Stimulated activated CD8-positive, alpha-beta memory T cell treated with anti-CD3 and anti-CD28 coated beads, Interleukin-12 subunit alpha, Interleukin-12 subunit beta, amount 100 ng/mL, for 1 hour (primary cell): ENCODE measurements around the gene RAD51C.
"Not testable (repeated sequence)": the region's sequence is repeated elsewhere in the genome, so short reads cannot be mapped to it uniquely, and the experiment has no call there.

Experiments
- DNase-seq: peaks from one replicate; pipeline ENCODE4 v3.0.0-alpha.2; 2020; ENCODE audit warnings: low read depth

The RAD51C gene

GRCh38 chr17:58684003-58684402, 8.4 kb upstream of the RAD51C start:
- no peak for DNase-seq

DNA sequence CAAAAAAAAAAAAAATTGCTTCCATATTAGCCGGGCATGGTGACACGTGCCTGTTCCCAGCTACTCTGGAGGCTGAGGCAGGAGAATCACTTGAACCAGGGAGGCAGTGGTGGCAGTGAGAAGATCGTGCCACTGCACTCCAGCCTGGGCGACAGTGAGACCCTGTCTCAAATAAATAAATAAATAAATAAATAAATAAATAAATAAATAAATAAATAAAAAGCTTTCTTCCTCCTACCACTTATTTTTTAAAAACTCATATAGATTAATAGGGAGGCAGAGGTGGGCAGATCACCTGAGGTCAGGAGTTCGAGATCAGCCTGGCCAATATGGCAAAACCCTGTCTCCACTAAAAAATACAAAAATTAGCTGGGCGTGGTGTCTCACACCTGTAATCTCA, 7.9 kb upstream of the RAD51C start:
- DNase-seq: not testable (repeated sequence)

- no peak for DNase-seq
Measured at GRCh38 chr17:58686980-58687379, 5.4 kb upstream of the RAD51C start.

DNA sequence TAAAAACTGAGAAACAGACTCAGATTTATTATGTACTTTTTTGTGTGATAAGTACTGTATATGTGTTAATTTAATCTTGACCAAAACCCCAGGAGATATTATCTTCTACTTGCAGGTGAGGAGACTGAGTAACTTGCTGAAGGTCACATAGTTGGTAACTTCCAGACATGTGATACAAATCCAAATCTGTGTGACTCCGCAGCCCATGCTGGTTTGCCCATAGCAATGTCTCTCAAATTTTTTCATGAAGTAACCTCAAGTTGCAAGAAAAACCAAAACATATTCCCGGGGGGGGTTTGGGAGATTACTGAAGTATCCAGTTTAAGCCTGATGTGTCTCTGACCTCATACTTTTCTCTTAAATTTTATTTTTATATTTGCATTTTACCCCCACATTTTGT, 3.9 kb upstream of the RAD51C start:
- no peak for DNase-seq

DNA sequence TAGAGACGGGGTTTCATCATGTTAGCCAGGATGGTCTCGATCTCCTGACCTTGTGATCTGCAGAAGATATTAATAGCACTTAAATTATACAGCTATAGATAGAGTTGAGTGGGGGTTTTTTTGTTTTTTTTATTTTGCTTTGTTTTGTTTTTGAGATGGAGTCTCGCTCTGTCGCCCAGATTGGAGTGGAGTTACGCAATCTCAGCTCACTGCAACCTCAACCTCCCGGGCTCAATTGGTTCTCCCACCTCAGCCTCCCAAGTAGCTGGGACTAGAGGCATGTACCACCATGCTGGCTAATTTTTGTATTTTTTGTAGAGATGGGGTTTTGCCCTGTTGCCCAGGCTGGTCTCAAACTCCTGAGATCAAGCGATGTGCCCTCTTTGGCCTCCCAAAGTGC, 2.4 kb upstream of the RAD51C start:
- not testable (repeated sequence) for DNase-seq

GRCh38 chr17:58691701-58692238, 632 bp upstream of the RAD51C start, which contains the start of gene TEX14:
TEX14 (minus strand) TSS chr17:58692045; CDS start chr17:58652001, 40,044 bp downstream.
- DNase-seq: no peak

- no peak for DNase-seq
Measured at GRCh38 chr17:58693208-58693607, 806 bp downstream of the RAD51C start.

DNA sequence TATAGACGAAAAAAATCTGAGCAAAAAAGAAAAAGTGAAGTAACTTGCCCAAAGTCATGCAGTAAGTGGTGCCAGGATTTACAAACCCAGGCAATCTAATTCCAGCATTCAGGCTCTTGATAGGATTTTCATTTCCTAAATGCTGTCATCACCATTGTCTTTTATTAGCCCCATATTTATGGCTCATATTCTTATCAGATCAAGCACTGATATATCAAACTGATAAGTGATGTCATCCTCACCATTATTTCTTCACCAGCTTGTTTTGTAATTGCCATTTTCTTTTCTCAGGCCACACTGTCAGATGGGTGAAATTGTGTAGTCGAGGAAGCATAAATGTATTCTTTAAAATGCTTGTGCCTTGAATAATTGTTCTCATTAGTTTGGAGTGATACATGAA, 1.3 kb downstream of the RAD51C start:
- no peak for DNase-seq

- no peak for DNase-seq
Measured at GRCh38 chr17:58694302-58694701, 1.9 kb downstream of the RAD51C start.

GRCh38 chr17:58694826-58695225, 2.4 kb downstream of the RAD51C start:
- no peak for DNase-seq

DNA sequence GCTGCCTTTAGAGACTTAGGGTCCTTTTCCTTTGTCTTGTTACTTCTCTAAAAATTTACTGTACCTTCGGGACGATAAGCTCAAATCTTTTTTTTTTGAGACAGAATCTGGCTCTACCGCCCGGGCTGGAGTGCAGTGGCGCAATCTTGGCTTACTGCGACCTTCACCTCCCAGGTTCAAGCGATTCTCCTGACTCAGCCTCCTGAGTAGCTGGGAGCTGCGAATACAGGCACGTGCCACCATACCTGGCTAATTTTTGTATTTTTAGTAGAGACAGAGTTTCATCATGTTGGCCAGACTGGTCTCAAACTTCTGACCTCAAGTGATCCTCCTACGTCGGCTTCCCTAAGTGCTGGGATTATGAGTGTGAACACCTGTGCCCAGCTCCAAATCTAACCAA, 7.4 kb downstream of the RAD51C start:
- no peak for DNase-seq

- no peak for DNase-seq
Measured at GRCh38 chr17:58702045-58702476, 9.7 kb downstream of the RAD51C start.

DNA sequence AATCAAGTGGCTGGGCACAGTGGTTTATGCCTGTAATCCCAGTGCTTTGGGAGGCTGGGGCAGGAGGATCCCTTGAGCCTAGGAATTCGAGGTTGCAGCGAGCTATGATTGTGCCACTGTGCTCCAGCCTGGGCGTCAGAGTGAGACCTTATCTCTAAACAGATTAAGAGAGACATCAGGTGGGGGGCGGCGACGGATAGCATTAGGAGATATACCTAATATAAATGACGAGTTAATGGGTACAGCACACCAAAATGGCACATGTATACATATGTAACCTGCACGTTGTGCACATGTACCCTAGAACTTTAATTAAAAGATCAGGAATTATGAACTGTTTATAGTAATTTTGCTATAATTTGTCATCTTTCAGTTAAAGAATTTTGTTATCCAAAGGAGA, 10.3 kb downstream of the RAD51C start:
- no peak for DNase-seq

DNA sequence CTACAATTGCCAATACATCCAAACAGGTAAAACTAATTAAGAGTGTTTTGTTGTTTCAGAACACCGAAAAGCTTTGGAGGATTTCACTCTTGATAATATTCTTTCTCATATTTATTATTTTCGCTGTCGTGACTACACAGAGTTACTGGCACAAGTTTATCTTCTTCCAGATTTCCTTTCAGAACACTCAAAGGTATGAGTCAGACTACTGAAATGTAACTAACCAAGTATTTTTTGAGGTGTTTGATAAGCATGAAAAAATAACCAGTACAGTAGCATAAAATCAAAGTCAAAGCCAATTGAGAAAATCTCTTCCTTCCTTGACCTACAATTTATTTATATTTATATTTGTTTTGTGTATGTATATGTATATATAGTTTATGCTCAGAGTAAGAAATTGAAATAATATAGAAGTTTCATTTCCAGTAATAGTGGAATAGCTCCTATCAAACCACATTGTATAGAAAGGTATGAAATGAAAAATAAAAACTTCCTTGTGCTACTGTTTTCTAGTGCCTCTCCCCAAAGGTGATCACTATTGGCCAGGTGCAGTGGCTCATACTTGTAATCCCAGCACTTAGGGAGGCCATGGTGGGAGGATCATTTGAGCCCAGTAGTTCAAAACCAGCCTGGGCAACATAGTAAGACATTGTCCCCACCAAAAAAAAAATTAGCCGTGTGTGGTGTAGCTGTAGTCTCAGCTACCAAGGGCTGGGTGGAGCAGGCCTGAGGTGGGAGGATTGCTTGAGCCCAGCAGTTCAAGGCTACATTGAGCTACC, 10.9 kb downstream of the RAD51C start:
- no peak for DNase-seq

- DNase-seq: no peak
Measured at GRCh38 chr17:58703916-58704286, 11.5 kb downstream of the RAD51C start.

DNA sequence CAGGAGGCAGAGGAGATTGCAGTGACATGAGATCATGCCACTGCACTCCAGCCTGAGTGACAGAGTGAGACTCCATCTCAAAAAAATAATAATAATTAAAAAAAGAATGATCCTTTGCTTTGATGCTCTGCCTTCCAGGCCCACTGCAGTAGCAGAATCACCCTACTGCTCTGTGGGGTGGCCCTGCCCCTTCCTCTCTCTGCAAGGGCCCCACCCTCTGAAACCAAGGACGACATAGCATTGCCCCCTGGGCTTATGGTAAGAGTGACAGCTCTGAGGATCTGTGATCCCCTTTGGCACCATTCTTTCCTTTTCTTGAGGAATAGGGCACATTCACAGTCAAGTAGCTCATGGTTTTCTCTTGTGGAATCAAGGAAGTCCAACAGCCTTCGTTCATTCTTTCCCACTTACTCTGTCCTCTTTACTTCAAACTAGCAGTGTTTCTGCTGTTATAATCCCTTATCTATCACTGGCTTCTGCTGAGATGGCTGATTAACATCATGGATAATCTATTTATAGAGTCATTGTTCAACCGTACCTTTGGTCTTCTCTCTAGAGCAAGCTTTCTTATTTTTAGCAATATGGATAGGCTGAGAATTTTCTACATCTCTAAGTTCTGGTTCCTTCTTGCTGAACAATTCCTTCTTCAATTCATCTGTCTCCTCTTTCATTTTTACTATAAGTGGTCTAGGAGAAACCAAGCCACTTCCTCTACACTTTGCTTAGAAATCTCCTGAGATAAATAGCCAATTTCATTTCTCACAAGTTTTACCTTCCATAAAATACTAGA, 14.1 kb downstream of the RAD51C start:
- DNase-seq: no peak

GRCh38 chr17:58710948-58711552, 18.6 kb downstream of the RAD51C start:
- DNase-seq: peak; percentile 6

GRCh38 chr17:58722274-58722673, 29.9 kb downstream of the RAD51C start:
- no peak for DNase-seq

DNA sequence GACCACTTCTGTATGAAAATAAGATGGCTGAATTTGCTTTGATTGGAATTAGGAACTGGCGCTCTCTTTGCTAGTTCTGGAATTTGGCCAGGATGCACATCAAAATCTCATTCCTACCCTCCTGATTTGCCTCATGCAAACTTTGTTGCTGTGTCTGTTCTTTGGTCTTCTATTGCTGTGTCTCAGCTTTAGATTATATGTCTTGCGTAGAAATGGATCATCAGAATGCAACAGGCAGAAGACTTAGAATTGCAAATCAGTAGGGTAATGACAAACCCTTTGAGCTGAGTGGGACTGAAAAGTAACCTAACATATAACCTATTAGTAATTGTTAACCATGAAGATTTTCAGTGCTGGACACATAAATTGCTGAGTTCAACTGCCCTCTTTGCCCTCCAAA, 30.3 kb downstream of the RAD51C start:
- no peak for DNase-seq

- no peak for DNase-seq
Measured at GRCh38 chr17:58728798-58729197, 36.4 kb downstream of the RAD51C start.

DNA sequence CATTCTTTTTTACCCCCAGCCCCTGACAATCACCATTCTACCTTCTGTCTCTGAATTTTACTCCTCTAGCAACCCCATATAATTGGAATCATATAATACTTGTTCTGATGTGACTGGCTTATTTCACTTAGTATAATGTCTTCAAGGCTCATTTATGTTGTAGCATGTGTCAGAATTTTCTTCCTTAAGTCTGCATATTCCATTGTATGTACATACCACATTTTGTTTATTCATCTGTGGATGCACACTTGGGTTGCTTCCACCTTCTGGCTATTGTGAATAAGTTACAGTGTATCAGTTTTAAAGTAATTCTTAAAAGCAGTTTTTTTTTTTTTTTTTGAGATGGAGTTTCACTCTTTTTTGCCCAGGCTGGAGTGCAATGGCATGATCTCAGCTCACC, 38.5 kb downstream of the RAD51C start:
- DNase-seq: no peak

DNA sequence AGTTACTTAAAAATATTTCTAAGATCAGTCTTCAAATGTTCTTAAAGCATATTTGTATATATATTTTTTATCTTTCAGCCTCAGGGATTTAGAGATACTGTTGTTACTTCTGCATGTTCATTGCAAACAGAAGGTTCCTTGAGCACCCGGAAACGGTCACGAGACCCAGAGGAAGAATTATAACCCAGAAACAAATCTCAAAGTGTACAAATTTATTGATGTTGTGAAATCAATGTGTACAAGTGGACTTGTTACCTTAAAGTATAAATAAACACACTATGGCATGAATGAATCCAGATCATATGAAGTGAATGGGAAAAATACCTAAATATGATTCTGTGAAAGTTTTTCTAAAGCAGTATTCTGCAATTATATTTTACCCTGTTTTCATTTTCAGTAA, 41.6 kb downstream of the RAD51C start:
- no peak for DNase-seq

- DNase-seq: no peak
Measured at GRCh38 chr17:58734811-58735210, 42.4 kb downstream of the RAD51C start.
